Endothelial cell of umbilical vein (primary cell): Measurements from ENCODE around the gene ASRGL1. TPM values are rescaled to one million over a fixed set of nuclear protein-coding genes. Genes with fewer than 3 reads are reported as not detected.

Source experiments
- BruUV-seq: library from RNA; stranded (reverse); fragments of 400-500 nt; replicated peaks from 2 replicates; lab custom pipeline; 2021; lab: Mats Ljungman, UMichigan
- CTCF ChIA-PET: fragments of 300-600, 350-600 bp; sonication (Branson Sonifier 250); formaldehyde crosslinking; loops from one replicate; lab custom pipeline; 2021; ENCODE audit warnings: antibody characterized with exemption, inconsistent platforms; lab: Charles Lee
- POLR2A ChIA-PET: fragments of 300-600, 350-600 bp; sonication (Branson Sonifier 250); formaldehyde crosslinking; loops from one replicate; lab custom pipeline; 2021; ENCODE audit warnings: antibody characterized with exemption, inconsistent platforms; lab: Charles Lee
- DNase-seq: peaks from one replicate; pipeline ENCODE4 v3.0.0-alpha.2; 2011; ENCODE audit warnings: low read depth, low spot score
- FAIRE-seq: peaks from 2 replicates; lab custom pipeline; 2011; peaks lifted over from hg19 to GRCh38; lab: Jason Lieb, UNC
- H2AFZ ChIP-seq: 2 replicates; pipeline ENCODE4 v1.6.0; 2012; ENCODE audit warnings: low read depth, low read length, control low read depth, inconsistent platforms
- H3K27ac ChIP-seq: 2 replicates; pipeline ENCODE4 v1.5.1; 2011; ENCODE audit warnings: low read depth, mild to moderate bottlenecking, control low read depth, low read length, moderate library complexity; ENCODE audit not compliant: insufficient read depth
- H3K27me3 ChIP-seq, 2 experiments: 2 replicates each; pipeline versions ENCODE4 v1.6.0 to v1.6.1; 2011; ENCODE audit warnings: low read length in 2 of 2, mixed read lengths in 1 of 2; ENCODE audit not compliant: control insufficient read depth in 2 of 2, insufficient read depth in 2 of 2
- H3K36me3 ChIP-seq, 2 experiments: 2 replicates in 1 of 2; 3 replicates in 1 of 2; pipeline ENCODE4 v1.5.1; 2011; ENCODE audit warnings: low read length in 2 of 2, mild to moderate bottlenecking in 1 of 2, moderate library complexity in 1 of 2; ENCODE audit not compliant: control insufficient read depth in 2 of 2, insufficient read depth in 2 of 2; ENCODE audit errors: extremely low read depth in 1 of 2
- H3K4me1 ChIP-seq: 3 replicates; pipeline ENCODE4 v1.5.1; 2011; ENCODE audit warnings: mild to moderate bottlenecking, low read length; ENCODE audit not compliant: control insufficient read depth, insufficient read depth; ENCODE audit errors: extremely low read depth
- H3K4me2 ChIP-seq: 2 replicates; pipeline ENCODE4 v1.6.1; 2011; ENCODE audit warnings: low read length, control low read depth, mixed read lengths; ENCODE audit not compliant: insufficient read depth
- H3K4me3 ChIP-seq, 3 experiments: fragments of 200-600 bp in 1 of 3; sonication (generic), shearing (Covaris generic) in 1 of 3; replicated peaks in 1 of 3; 2 replicates each; pipeline ENCODE4 v1.5.1; 2011 to 2016; ENCODE audit warnings: control low read depth in 3 of 3, low read length in 3 of 3, mild to moderate bottlenecking in 2 of 3, inconsistent platforms in 1 of 3, low read depth in 1 of 3, moderate library complexity in 1 of 3; ENCODE audit not compliant: insufficient read depth in 1 of 3
- H3K79me2 ChIP-seq: 2 replicates; pipeline ENCODE4 v1.6.0; 2012; ENCODE audit warnings: low read length, inconsistent platforms; ENCODE audit not compliant: control insufficient read depth, insufficient read depth
- H3K9ac ChIP-seq: replicated peaks from 2 replicates; pipeline ENCODE3; 2011; ENCODE audit warnings: low read length, control low read depth; ENCODE audit not compliant: insufficient read depth; ENCODE audit errors: extremely low read depth
- H3K9me1 ChIP-seq: replicated peaks from 3 replicates; pipeline ENCODE4 v1.6.0; 2011; ENCODE audit warnings: mild to moderate bottlenecking, low read length; ENCODE audit not compliant: control insufficient read depth, insufficient read depth; ENCODE audit errors: extremely low read depth
- H3K9me3 ChIP-seq: replicated peaks from 2 replicates; pipeline ENCODE4 v1.5.1; 2012; ENCODE audit warnings: low read length, inconsistent platforms; ENCODE audit not compliant: control insufficient read depth, insufficient read depth
- H4K20me1 ChIP-seq: replicated peaks from 2 replicates; pipeline ENCODE3; 2011; ENCODE audit warnings: mild to moderate bottlenecking, low read length; ENCODE audit not compliant: control insufficient read depth, insufficient read depth; ENCODE audit errors: extremely low read depth
- CTCF ChIP-seq, 2 donors: IDR thresholded peaks; 1 replicate in 1 of 2; 2 replicates in 1 of 2; pipeline ENCODE4 v1.5.1; 2011; ENCODE audit warnings: low read length in 2 of 2, mild to moderate bottlenecking in 2 of 2, moderate library complexity in 2 of 2, control low read depth in 1 of 2, inconsistent platforms in 1 of 2, low read depth in 1 of 2; ENCODE audit not compliant: insufficient read depth in 1 of 2; ENCODE audit errors: extremely low read depth in 1 of 2
- EZH2 ChIP-seq: IDR thresholded peaks from 2 replicates; pipeline ENCODE4 v1.6.1; 2012; ENCODE audit warnings: borderline replicate concordance, low read depth, mild to moderate bottlenecking, moderate library complexity, low read length, inconsistent platforms; ENCODE audit not compliant: severe bottlenecking
- FOS ChIP-seq: IDR thresholded peaks from 2 replicates; pipeline ENCODE4 v1.6.1; 2011; ENCODE audit warnings: mild to moderate bottlenecking, low read length, moderate library complexity, borderline replicate concordance; ENCODE audit not compliant: insufficient read depth
- GATA2 ChIP-seq: IDR thresholded peaks from 2 replicates; pipeline ENCODE4 v1.7.0; 2011; ENCODE audit warnings: low read depth, mild to moderate bottlenecking, moderate library complexity, mixed read lengths, low read length; ENCODE audit not compliant: insufficient read length, insufficient read depth
- JUN ChIP-seq: IDR thresholded peaks from 2 replicates; pipeline ENCODE4 v1.6.1; 2011; ENCODE audit warnings: borderline replicate concordance, low read depth; ENCODE audit not compliant: insufficient read length, insufficient read depth
- MAX ChIP-seq: IDR thresholded peaks from 2 replicates; pipeline ENCODE4 v1.6.1; 2011; ENCODE audit not compliant: insufficient read depth, insufficient read length
- MYC ChIP-seq: IDR thresholded peaks from one replicate; pipeline ENCODE4 v1.6.1; 2011; ENCODE audit warnings: mild to moderate bottlenecking, low read depth, low read length
- POLR2A ChIP-seq: IDR thresholded peaks from 2 replicates; pipeline ENCODE4 v1.6.1; 2012; ENCODE audit warnings: low read depth, mild to moderate bottlenecking, control low read depth, low read length
- POLR2AphosphoS5 ChIP-seq: IDR thresholded peaks from 2 replicates; pipeline ENCODE4 v1.6.1; 2012; ENCODE audit warnings: low read depth, mild to moderate bottlenecking, control low read depth, low read length, moderate library complexity; ENCODE audit not compliant: insufficient read depth
- dilution Hi-C: fragments of 300-500 bp; cut with MboI; formaldehyde crosslinking; loops from one replicate; pipeline ENCODE4 v1.15.0; 2019; ENCODE audit warnings: low sequenced_read_pairs; ENCODE audit not compliant: extremely low pct_ligation_motif_present
- intact Hi-C: fragments of 100-400 bp; cut with micrococcal nuclease; formaldehyde crosslinking; loops from one replicate; pipeline ENCODE4 v1.10.0; 2022
- polyA plus RNA-seq, 4 experiments: library from polyadenylated mRNA; depleted of rRNA in 3 of 4; stranded (reverse) in 3 of 4; unstranded in 1 of 4; fragments of >200 nt; gene quantifications; 2 replicates each; pipeline versions ENCODE4 v1.2.1 to v1.2.3, GENCODE V29; 2011 to 2012; ENCODE audit warnings: missing spikeins in 1 of 4
- total RNA-seq: library from RNA; stranded (reverse); gene quantifications from 2 replicates; pipeline ENCODE4 v1.2.3, GENCODE V29; 2021

The ASRGL1 gene
- total and polyA plus RNA-seq, 2 donors (not counting 3 experiments of a cell fraction or from before 2014, with no cell fraction given) = 33.1 to 36.0 TPM

GRCh38 chr11:62306227-62306626 lies 31.0 kb upstream of the ASRGL1 start:
- Histone ChIP-seq H3K4me2 (no peak overlapping the region), H3K27ac (no peak overlapping the region), H2AFZ (no peak overlapping the region), H3K27me3 (peaks cover 16 to 17% of the 10 kb centered on the region in 2 experiments), H3K9me3 (no peaks in the 10 kb centered on the region), H3K4me1 (no peaks in the 10 kb centered on the region), H3K36me3 (no peaks in the 10 kb centered on the region), H3K79me2 (no peaks in the 10 kb centered on the region), H3K9me1 (no peaks in the 10 kb centered on the region), H3K9ac (no peak overlapping the region), H4K20me1 (no peaks in the 10 kb centered on the region), H3K4me3 (no peak overlapping the region)
- TF ChIP-seq JUN (no peak), CTCF (IDR thresholded peaks at IDR 0.05; ENCODE audit: extremely low read depth in 1 of 2, insufficient read depth in 1 of 2, low read depth in 1 of 2, low read length in 2 of 2) (no peak), FOS (no peak), POLR2A (no peak), MAX (no peak), GATA2 (no peak), MYC (no peak), EZH2 (no peak), POLR2AphosphoS5 (no peak)
- DNase-seq (no peak), FAIRE-seq (no peak)
- CTCF ChIA-PET = no interaction called here
- no TSS peak for BruUV-seq
- POLR2A ChIA-PET = no interaction called here
- dilution Hi-C loops = no loop called here
- intact Hi-C loops = no loop called here
